ENCODE results near the gene SPR. TPM values are rescaled to one million over a fixed set of nuclear protein-coding genes. Genes with fewer than 3 reads are reported as not detected.

Gene SPR
- total and polyA plus RNA-seq, 2 of the 13 experiments (the other 11 are each of a cell fraction or from before 2014, with no cell fraction given): 34.0 to 96.0 TPM

- TF ChIP-seq ZNF614 (CRISPR knock-in tag; IDR thresholded peaks at IDR 0.05; ENCODE audit: borderline replicate concordance) (peak; percentile 40; the same call in 1 of the 2 replicates), POGK (CRISPR knock-in tag; conservative IDR thresholded peaks at IDR 0.05) (no peak), TCF12 (IDR thresholded peaks at IDR 0.05) (no peak), TCF12 (CRISPR knock-in tag; IDR thresholded peaks at IDR 0.05) (no peak), MEIS1 (CRISPR knock-in tag; IDR thresholded peaks at IDR 0.05; ENCODE audit: borderline replicate concordance) (no peak), IKZF4 (CRISPR knock-in tag; IDR thresholded peaks at IDR 0.05; ENCODE audit: borderline replicate concordance, low read depth, not compliant biosample characterization) (peak; percentile 79), ZNF563 (CRISPR knock-in tag; IDR thresholded peaks at IDR 0.05) (0 out of 2 replicates have a peak, but pooled peaks have one; percentile 34), MTERF4 (CRISPR knock-in tag; IDR thresholded peaks at IDR 0.05) (0 out of 2 replicates have a peak, but pooled peaks have one; percentile 36), AGO1 (IDR thresholded peaks at IDR 0.05; ENCODE audit: low read depth, low read length, poor library complexity, severe bottlenecking) (no peak), SP1 (IDR thresholded peaks at IDR 0.05) (no peak), SP1 (CRISPR knock-in tag; IDR thresholded peaks at IDR 0.05) (no peak), ZNF883 (CRISPR knock-in tag; IDR thresholded peaks at IDR 0.05; ENCODE audit: not compliant biosample characterization) (peak; percentile 42), FOXO1 (CRISPR knock-in tag; IDR thresholded peaks at IDR 0.05) (peak; percentile 33; the same call in 1 of the 2 replicates), TFDP1 (CRISPR knock-in tag; IDR thresholded peaks at IDR 0.05; ENCODE audit: borderline replicate concordance) (no peak), ZNF558 (CRISPR knock-in tag; IDR thresholded peaks at IDR 0.05; ENCODE audit: borderline replicate concordance) (no peak; the same call in 1 of the 2 replicates), POLR2A (IDR thresholded peaks at IDR 0.05; ENCODE audit: insufficient read depth in 1 of 2, low read depth in 2 of 2, low read length in 2 of 2) (no peak), DPF2 (CRISPR knock-in tag; IDR thresholded peaks at IDR 0.05; ENCODE audit: borderline replicate concordance, low read depth) (no peak)
- TF ChIP-seq, protein P1, sequence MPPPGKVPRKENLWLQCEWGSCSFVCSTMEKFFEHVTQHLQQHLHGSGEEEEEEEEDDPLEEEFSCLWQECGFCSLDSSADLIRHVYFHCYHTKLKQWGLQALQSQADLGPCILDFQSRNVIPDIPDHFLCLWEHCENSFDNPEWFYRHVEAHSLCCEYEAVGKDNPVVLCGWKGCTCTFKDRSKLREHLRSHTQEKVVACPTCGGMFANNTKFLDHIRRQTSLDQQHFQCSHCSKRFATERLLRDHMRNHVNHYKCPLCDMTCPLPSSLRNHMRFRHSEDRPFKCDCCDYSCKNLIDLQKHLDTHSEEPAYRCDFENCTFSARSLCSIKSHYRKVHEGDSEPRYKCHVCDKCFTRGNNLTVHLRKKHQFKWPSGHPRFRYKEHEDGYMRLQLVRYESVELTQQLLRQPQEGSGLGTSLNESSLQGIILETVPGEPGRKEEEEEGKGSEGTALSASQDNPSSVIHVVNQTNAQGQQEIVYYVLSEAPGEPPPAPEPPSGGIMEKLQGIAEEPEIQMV (CRISPR knock-in tag; IDR thresholded peaks at IDR 0.05; ENCODE audit: low read depth): no peak
- TF ChIP-seq, protein P2, sequence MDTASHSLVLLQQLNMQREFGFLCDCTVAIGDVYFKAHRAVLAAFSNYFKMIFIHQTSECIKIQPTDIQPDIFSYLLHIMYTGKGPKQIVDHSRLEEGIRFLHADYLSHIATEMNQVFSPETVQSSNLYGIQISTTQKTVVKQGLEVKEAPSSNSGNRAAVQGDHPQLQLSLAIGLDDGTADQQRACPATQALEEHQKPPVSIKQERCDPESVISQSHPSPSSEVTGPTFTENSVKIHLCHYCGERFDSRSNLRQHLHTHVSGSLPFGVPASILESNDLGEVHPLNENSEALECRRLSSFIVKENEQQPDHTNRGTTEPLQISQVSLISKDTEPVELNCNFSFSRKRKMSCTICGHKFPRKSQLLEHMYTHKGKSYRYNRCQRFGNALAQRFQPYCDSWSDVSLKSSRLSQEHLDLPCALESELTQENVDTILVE (CRISPR knock-in tag; IDR thresholded peaks at IDR 0.05): peak; percentile 88; the same call in 1 of the 2 replicates
- TF ChIP-seq, protein P3, sequence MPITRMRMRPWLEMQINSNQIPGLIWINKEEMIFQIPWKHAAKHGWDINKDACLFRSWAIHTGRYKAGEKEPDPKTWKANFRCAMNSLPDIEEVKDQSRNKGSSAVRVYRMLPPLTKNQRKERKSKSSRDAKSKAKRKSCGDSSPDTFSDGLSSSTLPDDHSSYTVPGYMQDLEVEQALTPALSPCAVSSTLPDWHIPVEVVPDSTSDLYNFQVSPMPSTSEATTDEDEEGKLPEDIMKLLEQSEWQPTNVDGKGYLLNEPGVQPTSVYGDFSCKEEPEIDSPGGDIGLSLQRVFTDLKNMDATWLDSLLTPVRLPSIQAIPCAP (CRISPR knock-in tag; IDR thresholded peaks at IDR 0.05; ENCODE audit: low read depth): no peak
Observed at GRCh38 chr2:72883356-72883962, 3.7 kb upstream of the SPR start (continued).
